ENCODE results near the gene KDM8. TPM values are rescaled to one million over a fixed set of nuclear protein-coding genes. Genes with fewer than 3 reads are reported as not detected.
A peak's percentile ranks its signal among the peaks of the same experiment; 100 is the strongest.

The KDM8 gene
- total RNA-seq, 1 experiment from 2014 or later: 15.5 TPM

GRCh38 chr16:27209591-27209990 is 6.3 kb downstream of the KDM8 start:
- Histone ChIP-seq H2BK15ac (ENCODE audit: low read depth, low read length) (no peak overlapping the region), H4K5ac (ENCODE audit: insufficient read length, low read depth, low read length) (no peak overlapping the region), H3K27ac (ENCODE audit: insufficient read length, low read depth, low read length) (no peak overlapping the region), H2BK120ac (ENCODE audit: low read depth, low read length, poor library complexity, severe bottlenecking) (no peak overlapping the region), H2AK5ac (ENCODE audit: insufficient read length, low read length) (no peak overlapping the region), H3K14ac (ENCODE audit: insufficient read depth, low read length) (no peak overlapping the region), H3K23me2 (ENCODE audit: insufficient read length, low read depth, low read length, poor library complexity, severe bottlenecking) (no peaks in the 10 kb centered on the region), H4K91ac (ENCODE audit: insufficient read length, low read depth, low read length) (no peak overlapping the region), H3T11ph (ENCODE audit: low read length) (no peak overlapping the region), H3K18ac (ENCODE audit: insufficient read length, low read depth, low read length) (no peak overlapping the region), H3K9ac (ENCODE audit: extremely low read depth, insufficient read length, low read length) (no peak overlapping the region), H2BK12ac (ENCODE audit: insufficient read length, low read depth, low read length) (no peak overlapping the region), H3K79me1 (ENCODE audit: insufficient read depth, low read depth, low read length, poor library complexity, severe bottlenecking) (no peaks in the 10 kb centered on the region), H2AFZ (ENCODE audit: low read length) (no peak overlapping the region), H3K4me1 (ENCODE audit: insufficient read depth, low read length) (no peaks in the 10 kb centered on the region), H3K79me2 (ENCODE audit: insufficient read depth, low read length) (no peaks in the 10 kb centered on the region), H3K4ac (ENCODE audit: low read depth, low read length) (no peak overlapping the region), H4K8ac (replicated peaks; ENCODE audit: insufficient read length, low read depth, low read length) (no peak overlapping the region), H3K23ac (ENCODE audit: insufficient read length, low read depth, low read length) (no peak overlapping the region), H2BK20ac (ENCODE audit: low read depth, low read length, poor library complexity, severe bottlenecking) (no peak overlapping the region), H3K27me3 (ENCODE audit: insufficient read depth, low read length) (no peaks in the 10 kb centered on the region), H3K9me3 (ENCODE audit: control insufficient read depth, low read depth, low read length) (no peaks in the 10 kb centered on the region), H4K20me1 (ENCODE audit: control insufficient read depth, insufficient read depth, insufficient read length) (no peaks in the 10 kb centered on the region), H3K56ac (ENCODE audit: insufficient read length, low read depth, low read length) (no peak overlapping the region), H2BK5ac (ENCODE audit: insufficient read length, low read length) (no peak overlapping the region), H3K4me2 (ENCODE audit: insufficient read depth, insufficient read length, low read length) (no peak overlapping the region)
- Mint-ChIP-seq H3K4me1 (peaks cover 0 to under 1% of the 10 kb centered on the region in 2 experiments; a peak in 2 of 4 replicates), H3K9me3 (no peaks in the 10 kb centered on the region), H3K27me3 (ENCODE audit: low read depth) (no peaks in the 10 kb centered on the region), H3K4me3 (no peak overlapping the region), H3K36me3 (ENCODE audit: insufficient read depth in 1 of 3, low read depth in 3 of 3) (peaks cover 0 to 21% (median 13%) of the 10 kb centered on the region in 3 experiments; a peak in 6 of 7 replicates), H3K27ac (peak overlapping the region in 2 of 3 experiments; percentile 35 to 90; a peak in 2 of 7 replicates)
- no CpG with 5 or more reads among the region's 8 CpGs for WGBS (ENCODE audit: extremely low coverage, insufficient read length, low lambda C conversion rate)
- DNase-seq: no peak
- no peak for TF ChIP-seq CTCF (conservative IDR thresholded peaks at IDR 0.05)
